NK-92 (cell line): ENCODE data around the gene MAML2.

Experiments
- DNase-seq: peaks from one replicate; lab custom pipeline; 2025; ENCODE audit not compliant: unreplicated experiment; lab: John Stamatoyannopoulos, UW

The MAML2 gene

GRCh38 chr11:96054870-96055705 is 287.9 kb downstream of the MAML2 start:
- DNase-seq = no peak

DNA sequence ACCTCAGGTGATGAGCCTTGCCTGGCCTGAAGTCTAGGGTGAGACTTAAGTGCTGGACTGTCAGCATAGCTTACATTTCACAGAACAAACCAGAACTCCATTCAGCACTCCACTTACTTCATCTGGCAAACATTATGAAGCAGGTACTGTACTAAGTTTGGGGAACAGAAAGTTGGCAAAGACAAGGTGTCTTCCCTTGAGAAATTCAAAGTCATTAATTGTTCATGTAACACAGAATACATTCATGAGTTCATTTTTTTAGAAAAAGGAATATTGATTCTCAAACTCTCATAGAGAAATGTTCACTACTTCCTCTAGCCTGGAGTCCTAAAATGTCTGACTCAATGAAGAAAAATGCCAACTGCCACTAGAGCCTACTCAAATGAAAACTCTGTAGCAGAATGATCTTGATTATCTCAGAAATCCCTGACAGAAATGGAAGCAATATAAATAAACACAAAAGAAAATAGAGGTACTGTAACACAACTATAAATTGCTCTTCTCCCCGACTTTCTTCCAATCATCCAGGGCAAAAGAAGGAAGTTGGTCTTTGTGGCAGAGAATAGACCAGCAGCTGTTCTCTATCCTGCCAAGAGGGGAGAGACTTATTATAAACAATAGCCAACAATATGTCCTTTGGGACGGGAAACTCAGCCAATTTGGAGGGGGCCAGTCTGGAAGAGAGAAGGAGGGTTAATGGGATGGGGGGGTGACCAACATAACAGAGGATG is 289.9 kb downstream of the MAML2 start:
- no peak for DNase-seq

GRCh38 chr11:96051820-96052219 is 291.2 kb downstream of the MAML2 start:
- DNase-seq = no peak

DNA sequence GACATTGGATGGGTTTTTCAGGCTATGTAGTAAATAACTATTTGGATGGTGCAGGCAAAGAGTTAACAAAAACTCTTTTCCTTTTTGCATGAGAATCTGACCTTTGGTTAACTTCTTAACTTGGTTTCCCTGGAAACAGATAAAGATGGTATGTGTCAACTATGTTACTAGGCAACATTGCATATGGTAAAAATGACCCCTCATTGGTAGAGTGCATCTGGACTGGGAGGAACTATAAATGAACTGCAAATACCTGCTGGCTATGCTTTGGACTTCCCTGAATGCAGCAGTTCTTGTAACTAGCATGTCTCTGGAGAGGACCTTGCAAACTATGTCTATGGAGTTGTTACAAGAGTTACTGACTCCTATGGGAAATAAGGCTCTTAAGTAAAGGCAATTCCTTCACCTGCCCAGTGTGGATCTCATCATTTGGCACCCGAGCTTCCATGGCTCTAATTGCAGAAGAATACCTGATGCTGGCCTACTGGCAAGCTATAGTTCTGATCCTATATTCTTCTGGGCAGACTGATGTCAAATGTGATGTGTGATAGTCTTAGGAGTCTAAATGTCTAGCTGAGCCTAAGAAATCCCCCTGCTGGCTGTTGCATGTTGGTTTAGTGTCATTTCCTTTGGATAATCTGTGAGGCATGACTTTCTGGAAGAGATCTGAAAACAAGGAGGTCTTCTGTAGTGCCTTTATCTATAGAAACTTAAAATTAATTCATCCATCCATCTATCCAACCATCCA is 292.4 kb downstream of the MAML2 start:
- no peak for DNase-seq

GRCh38 chr11:96049426-96049825 is 293.6 kb downstream of the MAML2 start:
- DNase-seq = no peak

DNA sequence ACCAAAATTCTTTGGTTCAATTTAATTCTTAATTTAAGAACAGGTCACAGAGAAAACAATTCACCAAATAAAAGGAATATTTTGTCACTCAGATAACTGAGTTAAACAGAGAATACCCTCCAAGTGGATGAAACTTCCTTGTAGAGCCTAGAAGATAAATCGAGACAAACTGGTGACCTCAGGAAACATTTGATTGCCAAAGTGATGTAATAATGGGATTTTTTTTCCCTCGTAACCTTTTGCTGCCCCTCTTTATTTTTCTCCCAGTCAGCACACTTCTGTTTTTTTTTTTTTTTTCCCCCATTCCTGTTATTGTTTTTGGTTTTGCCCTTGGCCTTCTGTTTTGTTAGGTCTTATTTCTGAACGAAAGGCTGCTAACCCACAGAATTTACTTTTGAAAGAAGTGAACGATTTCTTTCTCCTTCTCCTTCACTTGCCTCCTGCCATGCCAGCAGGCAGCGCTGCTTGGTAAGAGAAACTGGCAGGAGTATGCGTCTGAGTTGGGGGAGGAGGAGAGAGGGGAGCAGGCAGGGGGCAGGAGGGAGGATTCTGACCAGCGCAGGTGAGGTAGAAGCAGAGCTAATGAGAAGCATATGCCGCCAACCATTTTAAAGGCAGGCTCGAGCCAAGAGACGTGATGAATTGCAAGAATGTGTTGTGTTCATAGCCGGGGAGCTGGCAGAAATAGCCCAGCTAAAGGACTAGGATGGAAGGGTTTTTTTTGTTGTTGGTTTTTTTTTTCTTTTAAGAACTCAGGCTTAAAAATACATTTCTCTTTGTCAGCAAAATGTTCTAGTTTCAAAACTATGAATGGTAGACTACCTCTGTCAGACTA is 297.2 kb downstream of the MAML2 start:
- no peak for DNase-seq

DNA sequence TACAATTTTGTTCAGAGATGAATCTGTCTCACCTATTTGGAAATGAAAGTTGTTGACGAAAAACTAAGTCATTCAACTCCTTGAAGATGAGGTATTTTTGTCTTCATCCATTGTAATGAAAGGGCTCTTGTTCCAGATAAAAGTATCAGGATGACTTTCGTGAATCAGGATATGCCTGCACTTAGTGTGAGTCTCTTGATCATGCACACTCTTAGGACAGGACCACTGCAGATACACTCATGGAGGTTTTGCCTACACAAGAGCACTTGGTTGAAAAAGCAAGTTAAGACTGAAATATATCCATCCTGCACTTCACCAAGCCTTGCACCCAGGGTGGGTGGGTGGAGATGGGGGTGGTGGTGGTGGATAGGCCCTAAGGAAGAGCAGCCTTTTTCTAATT is 298.2 kb downstream of the MAML2 start:
- no peak for DNase-seq

DNA sequence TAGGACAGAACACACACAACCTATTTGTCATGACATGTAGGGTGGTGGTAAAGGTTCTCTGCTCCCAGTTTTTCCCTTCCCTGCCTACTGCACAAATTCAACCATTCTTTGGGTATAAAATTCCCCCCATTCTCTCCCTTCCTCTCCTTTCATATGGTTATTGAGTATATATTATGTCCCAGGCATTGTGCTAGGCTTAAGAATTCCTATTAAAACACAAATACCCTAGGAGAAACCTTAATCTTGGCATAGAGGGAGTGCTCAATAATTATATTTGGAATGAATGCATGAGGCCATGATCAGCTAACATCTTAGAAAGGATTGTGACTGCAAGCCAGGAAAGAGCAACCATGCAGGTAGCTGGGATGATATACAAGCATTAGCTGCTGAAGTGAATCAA is 298.7 kb downstream of the MAML2 start:
- DNase-seq = no peak

- DNase-seq = no peak
Measured at GRCh38 chr11:96043291-96043690, 299.7 kb downstream of the MAML2 start.

DNA sequence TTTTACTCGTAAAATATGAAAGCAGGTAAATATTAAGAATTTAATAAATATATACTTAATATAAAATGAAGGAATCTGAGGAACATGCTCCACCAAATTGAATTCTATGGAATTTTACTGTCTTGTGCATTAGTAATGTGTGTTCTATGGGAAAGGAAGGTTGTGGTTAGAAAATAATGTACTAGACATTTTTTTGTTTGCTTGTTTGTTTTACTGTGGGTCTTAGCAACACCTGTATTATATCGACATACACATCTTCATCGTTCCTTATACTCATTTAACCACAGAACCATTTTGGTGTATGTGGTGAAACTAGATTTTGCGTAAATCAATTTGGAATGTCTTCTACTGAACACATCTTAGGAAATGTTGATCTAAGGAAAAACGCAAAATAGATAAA is 304.9 kb downstream of the MAML2 start:
- no peak for DNase-seq

DNA sequence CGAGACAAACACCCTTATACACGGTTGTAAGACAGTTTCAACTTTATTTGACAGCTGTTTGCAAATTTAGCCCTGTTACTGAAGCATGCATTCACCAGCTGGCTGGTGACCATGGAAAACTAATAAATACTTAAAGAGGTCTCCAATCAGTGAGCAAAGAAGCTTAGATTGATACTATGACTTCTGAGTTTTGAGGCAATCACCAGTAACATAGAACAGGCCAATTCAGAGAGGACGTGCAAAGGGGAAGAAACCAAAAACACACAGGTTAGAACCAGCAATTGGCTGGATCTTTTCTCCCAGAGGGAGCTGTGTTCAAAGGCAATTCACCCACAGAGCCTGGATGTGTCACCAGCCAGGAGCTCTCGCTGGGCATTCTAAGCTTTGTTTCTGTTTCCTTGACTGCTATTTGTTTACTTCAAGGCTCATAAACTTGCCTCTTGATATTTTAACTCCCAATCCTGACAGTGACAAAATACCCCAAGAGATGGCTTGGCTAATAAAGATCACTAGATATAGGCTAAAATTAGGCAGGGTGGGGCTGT is 305.5 kb downstream of the MAML2 start:
- no peak for DNase-seq

GRCh38 chr11:96036863-96037262 is 306.1 kb downstream of the MAML2 start:
- DNase-seq = no peak

DNA sequence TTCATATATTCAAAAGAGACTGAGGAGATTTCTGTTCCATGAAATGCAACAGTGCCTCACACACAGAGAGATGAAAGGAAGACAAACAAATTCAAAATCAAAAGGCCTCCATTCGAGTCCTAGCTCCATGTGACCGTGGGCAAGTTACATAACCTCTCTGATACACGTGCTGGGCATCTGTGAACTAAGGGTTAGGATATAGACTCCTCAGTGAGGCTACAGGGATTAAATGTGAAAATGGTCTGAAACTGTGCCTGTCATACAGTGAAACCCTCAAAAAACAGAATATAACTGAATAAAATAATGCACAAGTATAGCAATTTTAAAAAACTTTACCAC is 307.3 kb downstream of the MAML2 start:
- DNase-seq = no peak

DNA sequence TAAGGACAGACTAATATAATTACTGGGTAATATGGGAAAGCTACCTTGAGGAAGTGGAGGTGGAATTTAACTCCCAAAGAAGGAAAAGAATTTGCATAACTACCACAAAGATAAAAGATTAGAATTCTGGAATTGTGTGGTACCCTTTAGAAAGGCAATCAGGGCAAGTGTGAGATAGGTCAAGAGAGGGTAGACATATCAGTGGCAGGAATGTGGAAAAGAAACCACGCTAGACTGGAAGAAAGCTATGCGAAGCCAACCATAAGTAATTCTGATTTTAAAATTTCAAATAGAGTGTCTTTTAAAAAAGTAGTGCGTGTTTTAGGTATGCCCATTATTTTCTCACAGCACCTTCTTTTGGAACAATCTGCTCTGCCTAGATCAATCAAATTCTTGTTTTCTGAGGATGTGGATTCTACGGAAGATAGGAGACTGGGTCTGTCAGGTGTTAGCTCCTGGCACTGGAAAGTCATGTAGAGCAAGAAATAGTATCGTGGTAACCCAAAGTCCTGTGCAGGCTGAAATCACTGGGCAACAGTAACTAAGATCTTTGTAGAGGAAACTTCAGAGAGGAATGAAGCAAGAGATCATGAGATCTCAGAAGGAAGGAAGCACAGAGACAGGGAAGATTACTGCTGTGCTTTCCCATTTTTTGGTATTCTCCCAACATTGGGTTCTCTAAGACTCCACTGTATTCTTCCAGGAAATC is 307.8 kb downstream of the MAML2 start:
- no peak for DNase-seq

- DNase-seq = no peak
Measured at GRCh38 chr11:96033599-96033998, 309.4 kb downstream of the MAML2 start.

DNA sequence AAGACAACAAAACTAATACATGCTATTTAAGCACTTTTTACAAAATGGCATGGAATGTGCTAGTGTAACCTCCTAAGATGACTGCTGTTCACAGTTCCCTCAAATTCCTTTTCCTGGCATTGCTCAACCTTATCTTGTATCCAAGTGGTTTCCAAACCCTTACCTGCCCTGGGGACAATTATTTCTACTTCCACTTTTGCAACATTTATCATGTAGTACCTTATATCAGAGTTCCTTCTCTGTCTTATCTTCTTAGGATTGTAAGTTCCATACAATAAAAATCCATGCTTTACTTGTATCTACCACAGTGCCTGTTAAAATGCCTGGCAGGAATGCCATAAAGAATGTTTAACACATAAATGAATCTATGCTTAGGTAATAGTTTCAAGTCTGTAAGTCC is 309.9 kb downstream of the MAML2 start:
- no peak for DNase-seq

GRCh38 chr11:96028746-96029145 is 314.2 kb downstream of the MAML2 start:
- no peak for DNase-seq

- DNase-seq = no peak
Measured at GRCh38 chr11:96027021-96027420, 316.0 kb downstream of the MAML2 start.

- DNase-seq = no peak
Measured at GRCh38 chr11:96026310-96026709, 316.7 kb downstream of the MAML2 start.

DNA sequence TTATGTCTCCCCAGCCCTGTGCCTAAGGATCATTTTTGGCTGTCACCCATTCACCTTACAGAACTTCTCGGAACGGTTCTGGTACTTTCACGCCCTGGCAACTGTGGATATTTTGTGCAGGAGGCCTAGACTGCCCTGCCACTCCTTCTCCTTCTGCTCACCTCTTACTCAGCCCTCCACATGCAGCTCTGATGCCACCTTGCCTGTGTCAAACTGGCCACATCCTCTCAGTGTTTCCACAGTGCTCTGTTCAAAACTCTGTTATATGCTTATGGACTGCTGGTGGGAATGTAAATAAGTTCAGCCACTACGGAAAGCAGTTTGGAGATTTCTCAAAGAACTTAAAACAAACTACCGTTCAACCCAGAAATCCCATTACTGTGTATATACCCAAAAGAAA is 318.3 kb downstream of the MAML2 start:
- DNase-seq = no peak
